ENCODE data around the gene PDE9A.

PDE9A gene

GRCh38 chr21:42673633-42674328, 20.4 kb downstream of the PDE9A start:
- no peak for DNase-seq

- DNase-seq: no peak
These were observed 21.0 kb downstream of the PDE9A start for GRCh38 chr21:42674351-42674940.

GRCh38 chr21:42675403-42675802, 22.0 kb downstream of the PDE9A start:
- DNase-seq: no peak

- DNase-seq: no peak
These were observed 23.4 kb downstream of the PDE9A start for GRCh38 chr21:42676808-42677207.

GRCh38 chr21:42677339-42678321, 24.2 kb downstream of the PDE9A start:
- DNase-seq: no peak

DNA sequence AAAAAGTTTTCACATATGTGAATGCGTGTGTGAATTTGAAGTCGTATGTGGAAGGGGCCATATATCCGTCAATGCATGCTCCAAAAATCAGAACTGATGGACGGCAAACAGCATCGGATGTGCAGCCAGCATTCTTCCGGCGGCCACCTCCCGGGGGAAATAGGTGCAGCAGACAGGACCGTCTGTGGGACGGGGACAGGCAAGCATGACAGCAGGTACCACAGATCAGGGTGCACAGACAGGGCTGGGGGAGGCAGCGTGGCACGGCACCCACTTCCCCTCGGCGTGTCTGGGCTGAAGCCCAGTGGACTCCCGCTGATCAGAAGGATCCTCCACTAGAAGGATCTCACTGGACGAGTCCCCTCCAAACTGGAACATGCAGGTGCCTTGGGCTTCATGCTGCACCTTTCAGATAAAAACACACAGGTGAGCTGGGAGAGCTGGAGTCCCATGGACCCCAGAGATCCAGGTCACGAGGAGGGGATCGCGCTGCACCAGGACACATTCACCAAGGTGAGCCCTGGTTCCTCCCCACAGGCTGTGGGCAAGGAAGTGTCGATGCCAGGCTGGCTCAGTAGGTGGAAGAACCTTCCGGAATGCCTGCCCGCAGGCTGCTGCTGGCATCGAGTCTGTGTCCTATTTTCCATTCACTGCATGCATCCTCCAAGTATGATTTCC, 25.3 kb downstream of the PDE9A start:
- DNase-seq: no peak

GRCh38 chr21:42679319-42680057, 26.1 kb downstream of the PDE9A start:
- no peak for DNase-seq

DNA sequence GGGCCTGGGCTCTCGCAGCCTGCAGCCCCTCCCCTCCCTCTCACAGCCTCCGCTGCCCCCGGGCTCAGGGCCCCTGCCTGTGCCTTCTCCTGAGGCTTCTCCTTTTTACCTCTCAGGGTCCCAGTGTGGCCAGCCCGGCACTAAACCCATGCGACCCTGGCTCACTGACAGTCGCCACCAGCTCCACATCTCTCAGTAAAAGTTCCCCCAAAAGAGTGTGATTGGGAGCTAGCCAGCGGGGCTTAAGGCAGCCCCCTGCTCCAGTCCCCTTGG, 26.6 kb downstream of the PDE9A start:
- no peak for DNase-seq

GRCh38 chr21:42680429-42680828, 27.0 kb downstream of the PDE9A start:
- DNase-seq: no peak

GRCh38 chr21:42681296-42682206, 28.1 kb downstream of the PDE9A start:
- no peak for DNase-seq

GRCh38 chr21:42682661-42683210, 29.3 kb downstream of the PDE9A start:
- no peak for DNase-seq

GRCh38 chr21:42683371-42684108, 30.1 kb downstream of the PDE9A start:
- DNase-seq: no peak

DNA sequence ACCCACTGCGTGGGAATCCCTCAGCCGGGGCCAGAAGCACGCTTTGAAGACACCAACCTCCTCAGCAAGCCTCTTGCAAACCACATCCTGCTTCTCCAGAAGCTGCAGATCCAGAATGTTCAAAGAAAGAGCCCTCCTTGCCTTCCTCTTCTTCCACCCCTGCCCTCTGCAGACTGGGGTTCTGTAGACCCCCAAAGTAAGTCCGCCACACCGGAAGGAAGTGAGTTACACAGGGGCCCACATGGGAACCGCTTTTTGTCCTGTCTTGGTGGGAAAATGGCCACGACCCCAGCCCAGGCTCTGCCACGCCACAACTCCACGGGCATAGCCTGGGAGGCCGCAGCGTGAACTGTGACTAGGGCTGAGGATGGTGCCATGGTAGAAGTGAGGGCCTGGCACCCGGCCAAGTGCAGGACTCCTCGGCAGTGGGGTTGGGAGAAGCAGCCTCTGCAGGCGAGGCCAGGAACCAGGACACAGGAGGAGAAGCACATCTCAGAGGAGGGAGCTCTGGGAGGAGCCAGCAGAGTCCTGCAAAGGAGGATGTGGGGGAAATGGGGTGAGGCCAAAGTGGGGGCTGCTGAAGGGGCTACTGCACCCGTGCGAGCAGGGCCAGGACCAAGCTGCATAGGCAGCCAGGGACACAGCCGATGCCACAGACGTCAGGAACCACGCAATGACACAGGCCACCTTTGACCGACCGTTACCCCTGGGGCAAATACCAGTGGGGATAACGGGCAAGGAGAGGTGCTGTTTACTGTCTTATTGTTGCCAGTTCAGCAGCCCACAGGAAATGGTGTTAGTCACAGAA, 30.9 kb downstream of the PDE9A start:
- DNase-seq: peak; percentile 79

DNA sequence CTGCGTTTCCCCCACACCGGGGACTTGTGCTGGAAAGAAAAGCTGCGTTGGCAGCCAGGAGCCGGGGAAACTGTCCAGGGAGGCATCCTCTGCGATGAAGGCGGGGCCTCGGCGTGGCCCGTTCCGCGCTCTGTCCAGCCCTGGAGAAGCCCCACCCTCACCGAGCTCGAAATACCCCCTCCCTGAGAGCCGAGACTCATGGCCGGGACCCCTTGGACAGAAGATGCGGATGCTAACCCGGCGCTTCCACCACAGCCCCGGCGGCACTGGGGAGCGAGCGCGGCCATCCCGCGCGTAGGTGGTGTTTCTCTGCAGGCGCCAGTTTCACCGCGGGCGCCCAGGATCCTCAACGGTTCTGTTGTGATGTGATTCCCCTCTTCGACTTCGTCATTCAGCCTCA, 31.6 kb downstream of the PDE9A start:
- peak; percentile 65 for DNase-seq

DNA sequence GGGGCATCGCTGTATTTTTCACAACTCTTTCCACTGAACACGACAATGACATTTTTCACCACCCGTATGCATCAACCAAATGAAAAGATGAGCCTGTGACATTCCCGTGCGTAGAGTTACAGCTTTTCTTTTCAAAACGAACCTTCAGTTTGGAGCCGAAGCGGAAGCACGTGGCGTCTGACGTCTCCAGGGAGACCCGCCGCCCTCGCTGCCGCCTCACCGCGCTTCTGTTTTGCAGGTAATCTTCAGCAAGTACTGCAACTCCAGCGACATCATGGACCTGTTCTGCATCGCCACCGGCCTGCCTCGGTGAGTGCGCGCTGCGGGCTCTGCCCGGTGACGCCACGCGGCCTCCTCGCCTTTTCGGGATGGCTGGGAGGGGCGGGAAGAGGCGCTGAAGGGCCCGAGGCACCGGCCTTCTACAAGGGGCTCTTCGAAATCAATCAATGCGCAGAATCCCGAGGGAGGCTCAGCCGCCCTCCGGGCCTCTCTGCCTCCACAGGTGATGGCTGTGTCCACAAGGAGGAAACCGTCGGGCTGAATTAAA, 32.6 kb downstream of the PDE9A start:
- DNase-seq: no peak

GRCh38 chr21:42687796-42688195, 34.4 kb downstream of the PDE9A start:
- no peak for DNase-seq

GRCh38 chr21:42688226-42688840, 34.9 kb downstream of the PDE9A start:
- DNase-seq: no peak

GRCh38 chr21:42688841-42689371, 35.5 kb downstream of the PDE9A start:
- DNase-seq: no peak
